Measurements from ENCODE around the gene BMP6. TPM values are rescaled to one million over a fixed set of nuclear protein-coding genes. Genes with fewer than 3 reads are reported as not detected.
A peak's percentile ranks its signal among the peaks of the same experiment; 100 is the strongest.

Gene BMP6
- polyA plus RNA-seq, 5 donors: 2.3 to 5.6 (median 3.8) TPM

GRCh38 chr6:7922596-7922995, 196.7 kb downstream of the BMP6 start:
- peak in 1 of 2 donors; percentile 33 for DNase-seq

GRCh38 chr6:7924867-7925266, 199.0 kb downstream of the BMP6 start:
- DNase-seq: no peak

Other genes starting within 250 kb of the BMP6 start
- gene DSP, start 184.4 kb upstream of the BMP6 start, polyA plus RNA-seq (ENCODE audit: insufficient read depth in 1 of 5, insufficient read length in 5 of 5, low replicate concordance in 1 of 5): 10 to 100 TPM; 38.9 to 76.2 (median 60.2) TPM
- gene SNRNP48, start 135.9 kb upstream of the BMP6 start, polyA plus RNA-seq (ENCODE audit: insufficient read depth in 1 of 5, insufficient read length in 5 of 5, low replicate concordance in 1 of 5): 10 to 100 TPM; 18.6 to 35.2 (median 27.1) TPM
- gene TXNDC5, start 184.7 kb downstream of the BMP6 start, polyA plus RNA-seq (ENCODE audit: insufficient read depth in 1 of 5, insufficient read length in 5 of 5, low replicate concordance in 1 of 5): 100 to 1,000 TPM; 106 to 135 (median 115) TPM

Measured in right lung (tissue), 5 donors.